ENCODE results near the gene SMIM30. TPM values are rescaled to one million over a fixed set of nuclear protein-coding genes. Genes with fewer than 3 reads are reported as not detected.

The SMIM30 gene
- total RNA-seq, 4 donors from 2014 or later = 17.8 to 42.4 (median 25.0) TPM

- Histone ChIP-seq H3K36me3 (no peaks in the 10 kb centered on the region), H3K9me3 (no peaks in the 10 kb centered on the region), H3K4me3 (no peak overlapping the region), H3K4me1 (no peaks in the 10 kb centered on the region), H3K27me3 (no peaks in the 10 kb centered on the region), H3K27ac (no peak overlapping the region)
- no peak for DNase-seq (ENCODE audit: low spot score in 2 of 2)
- 90 to 91% methylated on average over 3 of the region's 3 CpGs for WGBS, 2 donors
- TF ChIP-seq, protein P1, sequence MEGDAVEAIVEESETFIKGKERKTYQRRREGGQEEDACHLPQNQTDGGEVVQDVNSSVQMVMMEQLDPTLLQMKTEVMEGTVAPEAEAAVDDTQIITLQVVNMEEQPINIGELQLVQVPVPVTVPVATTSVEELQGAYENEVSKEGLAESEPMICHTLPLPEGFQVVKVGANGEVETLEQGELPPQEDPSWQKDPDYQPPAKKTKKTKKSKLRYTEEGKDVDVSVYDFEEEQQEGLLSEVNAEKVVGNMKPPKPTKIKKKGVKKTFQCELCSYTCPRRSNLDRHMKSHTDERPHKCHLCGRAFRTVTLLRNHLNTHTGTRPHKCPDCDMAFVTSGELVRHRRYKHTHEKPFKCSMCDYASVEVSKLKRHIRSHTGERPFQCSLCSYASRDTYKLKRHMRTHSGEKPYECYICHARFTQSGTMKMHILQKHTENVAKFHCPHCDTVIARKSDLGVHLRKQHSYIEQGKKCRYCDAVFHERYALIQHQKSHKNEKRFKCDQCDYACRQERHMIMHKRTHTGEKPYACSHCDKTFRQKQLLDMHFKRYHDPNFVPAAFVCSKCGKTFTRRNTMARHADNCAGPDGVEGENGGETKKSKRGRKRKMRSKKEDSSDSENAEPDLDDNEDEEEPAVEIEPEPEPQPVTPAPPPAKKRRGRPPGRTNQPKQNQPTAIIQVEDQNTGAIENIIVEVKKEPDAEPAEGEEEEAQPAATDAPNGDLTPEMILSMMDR (IDR thresholded peaks at IDR 0.05) = no peak
- TF ChIP-seq POLR2A (IDR thresholded peaks at IDR 0.05) = no peak
- TF ChIP-seq EP300 (IDR thresholded peaks at IDR 0.05) = no peak
Measured at GRCh38 chr7:113154117-113154516, 35.8 kb upstream of the SMIM30 start.

- Histone ChIP-seq H3K4me3 (no peak overlapping the region), H3K27me3 (no peaks in the 10 kb centered on the region), H3K36me3 (no peaks in the 10 kb centered on the region), H3K9me3 (no peaks in the 10 kb centered on the region), H3K4me1 (no peaks in the 10 kb centered on the region), H3K27ac (no peak overlapping the region)
- TF ChIP-seq, protein P1 (IDR thresholded peaks at IDR 0.05) = no peak
- TF ChIP-seq EP300 (IDR thresholded peaks at IDR 0.05) (no peak), POLR2A (IDR thresholded peaks at IDR 0.05) (no peak)
- WGBS, 2 donors = 48 to 50% methylated on average over 1 of the region's 1 CpG
- no peak for DNase-seq (ENCODE audit: low spot score in 2 of 2)
Measured at GRCh38 chr7:113144817-113145216, 26.5 kb upstream of the SMIM30 start.

GRCh38 chr7:113143486-113144257 is 25.3 kb upstream of the SMIM30 start:
- H3K4me3 ChIP-seq = no peak overlapping the region
- H3K9me3 ChIP-seq = no peaks in the 10 kb centered on the region
- TF ChIP-seq EP300 (IDR thresholded peaks at IDR 0.05) (no peak), POLR2A (IDR thresholded peaks at IDR 0.05) (no peak)
- TF ChIP-seq, protein P1 (IDR thresholded peaks at IDR 0.05) = no peak
- no peaks in the 10 kb centered on the region for H3K27me3 ChIP-seq
- no peak overlapping the region for H3K27ac ChIP-seq
- H3K36me3 ChIP-seq = no peaks in the 10 kb centered on the region
- no peaks in the 10 kb centered on the region for H3K4me1 ChIP-seq
- 68 to 80% methylated on average over 2 of the region's 2 CpGs for WGBS, 2 donors
- no peak for DNase-seq (ENCODE audit: low spot score in 2 of 2)

DNA sequence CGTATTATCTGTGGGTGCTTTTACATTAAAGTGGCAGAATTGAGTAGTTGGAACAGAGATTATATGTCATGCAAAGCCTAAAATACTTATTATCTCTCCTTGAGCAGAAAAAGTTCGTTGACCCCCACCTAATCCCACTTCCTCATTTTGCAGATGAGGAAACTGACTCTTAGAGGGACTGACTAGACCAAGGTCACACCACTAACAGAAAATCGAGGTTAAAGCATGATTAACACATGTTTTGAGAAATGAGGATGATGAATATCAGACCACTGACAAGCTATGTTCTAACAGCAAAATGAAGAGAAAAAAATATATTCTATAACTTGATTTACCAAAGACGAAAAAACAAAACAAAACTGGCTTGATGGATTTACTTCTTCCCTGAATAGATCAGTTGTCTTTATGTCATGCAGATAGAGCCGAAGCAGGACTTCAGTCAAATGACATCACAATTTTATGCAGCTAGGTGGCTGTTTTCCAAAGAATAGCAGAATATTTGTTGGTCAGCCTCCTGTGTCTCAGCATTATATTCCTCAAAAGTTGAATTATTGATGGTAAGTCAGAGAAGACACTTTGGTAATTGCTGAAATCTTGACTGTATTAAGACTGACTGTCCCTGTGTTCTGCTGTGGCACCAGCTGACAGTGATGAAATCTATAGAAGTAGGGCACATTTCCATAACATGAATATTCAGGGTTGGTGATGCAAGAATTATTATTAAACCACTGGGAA is 24.2 kb upstream of the SMIM30 start:
- Histone ChIP-seq H3K4me3 (no peak overlapping the region), H3K9me3 (no peaks in the 10 kb centered on the region), H3K27ac (no peak overlapping the region), H3K36me3 (no peaks in the 10 kb centered on the region), H3K4me1 (no peaks in the 10 kb centered on the region), H3K27me3 (no peaks in the 10 kb centered on the region)
- TF ChIP-seq, protein P1 (IDR thresholded peaks at IDR 0.05) = no peak
- TF ChIP-seq POLR2A (IDR thresholded peaks at IDR 0.05) (no peak), EP300 (IDR thresholded peaks at IDR 0.05) (no peak)
- no peak for DNase-seq (ENCODE audit: low spot score in 2 of 2)
- WGBS, 2 donors = 48 to 59% methylated on average over 5 of the region's 5 CpGs

GRCh38 chr7:113141803-113142202 is 23.4 kb upstream of the SMIM30 start:
- Histone ChIP-seq H3K27me3 (no peaks in the 10 kb centered on the region), H3K4me3 (no peak overlapping the region), H3K4me1 (no peaks in the 10 kb centered on the region), H3K36me3 (no peaks in the 10 kb centered on the region), H3K9me3 (no peaks in the 10 kb centered on the region), H3K27ac (no peak overlapping the region)
- no peak for DNase-seq (ENCODE audit: low spot score in 2 of 2)
- TF ChIP-seq, protein P1 (IDR thresholded peaks at IDR 0.05) = no peak
- TF ChIP-seq POLR2A (IDR thresholded peaks at IDR 0.05) (no peak), EP300 (IDR thresholded peaks at IDR 0.05) (no peak)
